GM10266 (cell line): Measurements from ENCODE around the gene TLCD3B.

Experiments used
- DNase-seq: peaks from one replicate; pipeline ENCODE4 v3.0.0; 2012; ENCODE audit errors: extremely low spot score
- CTCF ChIP-seq: IDR thresholded peaks from 2 replicates; pipeline ENCODE4 v1.5.1; 2012; ENCODE audit warnings: mild to moderate bottlenecking, low read depth; ENCODE audit not compliant: control insufficient read depth, insufficient read depth; ENCODE audit errors: missing control alignments

TLCD3B gene

GRCh38 chr16:30011714-30012504 lies 19.2 kb downstream of the TLCD3B start:
- no peak for TF ChIP-seq CTCF

GRCh38 chr16:30010844-30011713 lies 20.0 kb downstream of the TLCD3B start, which contains the start of gene DOC2A:
TSS of gene DOC2A (minus strand) at chr16:30011027. CDS start at chr16:30010222, 805 bp downstream.
- DNase-seq = peak; percentile 76
- TF ChIP-seq CTCF = no peak

More at GRCh38 chr16:30011714-30012504, 19.2 kb downstream of the TLCD3B start:
- no peak for DNase-seq

- TF ChIP-seq CTCF = no peak
These were observed 20.9 kb downstream of the TLCD3B start for GRCh38 chr16:30009990-30010843.

GRCh38 chr16:30009085-30009862 lies 21.8 kb downstream of the TLCD3B start:
- DNase-seq = no peak
- TF ChIP-seq CTCF = no peak

More at GRCh38 chr16:30009990-30010843, 20.9 kb downstream of the TLCD3B start:
- peak; percentile 58 for DNase-seq

- no peak for DNase-seq
- no peak for TF ChIP-seq CTCF
These were observed 23.6 kb downstream of the TLCD3B start for GRCh38 chr16:30007378-30007895.
